Measurements from ENCODE around the gene TRPM2.
"Not testable (repeated sequence)": the region's sequence is repeated elsewhere in the genome, so short reads cannot be mapped to it uniquely, and the experiment has no call there.

TRPM2 gene

GRCh38 chr21:44478124-44478800 lies 124.8 kb downstream of the TRPM2 start:
- H3K4me3 ChIP-seq (ENCODE audit: low read depth, low read length) = no peak overlapping the region
- no peak for DNase-seq (ENCODE audit: low read depth)
- no peak for TF ChIP-seq CTCF (IDR thresholded peaks at IDR 0.05; ENCODE audit: low read depth, low read length, missing control alignments)
- in situ Hi-C loops (cut with HindIII; ENCODE audit: low sequenced_read_pairs) = loop anchor here (25.0 kb wide), 1 partner anchor 91 kb away; no protein-coding TSS in a partner anchor

DNA sequence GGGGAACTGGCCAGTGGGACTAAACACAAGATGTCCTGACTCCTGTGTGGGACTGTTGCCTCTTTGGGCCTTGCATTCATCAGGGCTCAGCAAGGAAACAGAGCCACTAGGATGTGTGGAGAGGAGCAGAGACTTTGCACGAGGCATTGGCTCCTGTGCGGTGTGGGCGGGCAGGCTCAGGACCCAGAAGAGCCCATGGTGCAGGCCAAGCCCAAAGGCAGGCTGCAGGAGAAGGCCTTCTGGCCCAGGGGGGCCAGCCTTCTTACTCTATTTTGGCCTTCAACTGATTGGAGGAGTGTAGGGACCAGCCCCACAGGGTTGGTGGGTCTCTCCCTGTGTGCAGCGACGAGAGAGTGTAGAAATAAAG lies 125.4 kb downstream of the TRPM2 start:
- no peak for TF ChIP-seq CTCF (IDR thresholded peaks at IDR 0.05; ENCODE audit: low read depth, low read length, missing control alignments)
- DNase-seq (ENCODE audit: low read depth) = no peak
- in situ Hi-C loops (cut with HindIII; ENCODE audit: low sequenced_read_pairs) = loop anchor here (25.0 kb wide), 1 partner anchor 91 kb away; no protein-coding TSS in a partner anchor
- H3K4me3 ChIP-seq (ENCODE audit: low read depth, low read length) = no peak overlapping the region

DNA sequence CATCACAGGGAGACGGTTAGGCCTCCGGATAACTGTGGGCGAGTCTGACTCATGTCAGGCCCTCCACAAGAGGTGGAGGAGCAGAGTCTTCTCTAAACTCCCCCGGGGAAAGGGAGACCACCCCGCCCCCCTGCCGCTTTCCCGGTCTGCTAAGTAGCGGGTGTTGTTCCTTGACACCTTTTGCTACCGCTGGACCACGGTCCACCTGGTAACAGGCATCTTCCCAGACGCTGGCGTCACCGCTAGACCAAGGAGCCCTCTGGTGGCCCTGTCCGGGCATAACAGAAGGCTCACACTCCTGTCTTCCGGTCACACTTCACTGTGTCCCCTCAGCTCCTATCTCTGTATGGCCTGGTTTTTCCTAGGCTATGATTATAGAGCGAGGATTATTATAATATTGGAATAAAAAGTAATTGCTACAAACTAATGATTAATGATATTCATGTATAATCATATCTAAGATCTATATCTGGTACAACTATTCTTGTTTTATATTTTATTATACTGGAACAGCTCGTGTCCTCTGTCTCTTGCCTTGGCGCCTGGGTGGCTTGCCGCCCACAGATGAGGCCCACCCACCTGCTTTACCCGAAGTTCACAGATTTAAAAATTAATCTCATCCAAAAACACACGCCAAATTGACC lies 126.3 kb downstream of the TRPM2 start:
- in situ Hi-C loops (cut with HindIII; ENCODE audit: low sequenced_read_pairs) = loop anchor here (25.0 kb wide), 1 partner anchor 92 kb away; no protein-coding TSS in a partner anchor
- not testable (repeated sequence) for DNase-seq (ENCODE audit: low read depth); H3K4me3 ChIP-seq (ENCODE audit: low read depth, low read length)
- TF ChIP-seq CTCF (IDR thresholded peaks at IDR 0.05; ENCODE audit: low read depth, low read length, missing control alignments) = peak; percentile 60

GRCh38 chr21:44480200-44481053 lies 127.0 kb downstream of the TRPM2 start:
- H3K4me3 ChIP-seq (ENCODE audit: low read depth, low read length) = no peak overlapping the region
- TF ChIP-seq CTCF (IDR thresholded peaks at IDR 0.05; ENCODE audit: low read depth, low read length, missing control alignments) = no peak
- no peak for DNase-seq (ENCODE audit: low read depth)
- in situ Hi-C loops (cut with HindIII; ENCODE audit: low sequenced_read_pairs) = loop anchor here (25.0 kb wide), 1 partner anchor 93 kb away; no protein-coding TSS in a partner anchor

- no peak for DNase-seq (ENCODE audit: low read depth)
- in situ Hi-C loops (cut with HindIII; ENCODE audit: low sequenced_read_pairs) = loop anchor here (25.0 kb wide), 1 partner anchor 95 kb away; no protein-coding TSS in a partner anchor
- H3K4me3 ChIP-seq (ENCODE audit: low read depth, low read length) = no peak overlapping the region
- no peak for TF ChIP-seq CTCF (IDR thresholded peaks at IDR 0.05; ENCODE audit: low read depth, low read length, missing control alignments)
Measured at GRCh38 chr21:44482581-44483287, 129.3 kb downstream of the TRPM2 start.

Data from astrocyte of the cerebellum (primary cell).